ENCODE results near the gene CAMSAP1.

GRCh38 chr9:135885100-135885853, 22.1 kb downstream of the CAMSAP1 start:
- TF ChIP-seq ISL1 (CRISPR knock-in tag; IDR thresholded peaks at IDR 0.05) (no peak), GLIS3 (CRISPR knock-in tag; IDR thresholded peaks at IDR 0.05) (no peak), ZC3H10 (CRISPR knock-in tag; IDR thresholded peaks at IDR 0.05) (no peak), ZNF565 (CRISPR knock-in tag; conservative IDR thresholded peaks at IDR 0.05; ENCODE audit: low read depth) (no peak), TSHZ2 (CRISPR knock-in tag; IDR thresholded peaks at IDR 0.05) (no peak), TCF4 (CRISPR knock-in tag; IDR thresholded peaks at IDR 0.05; ENCODE audit: borderline replicate concordance) (no peak), TOX (CRISPR knock-in tag; IDR thresholded peaks at IDR 0.05; ENCODE audit: borderline replicate concordance) (no peak), CSRNP3 (CRISPR knock-in tag; IDR thresholded peaks at IDR 0.05) (no peak)

Data from SK-N-SH treated with all-trans-retinoic acid at 6 μM for 48 hours (cell line).